ENCODE measurements around the gene GUCY2C.

GRCh38 chr12:14694970-14695369 lies 1.4 kb downstream of the GUCY2C start:
- no peak for TF ChIP-seq CTCF (IDR thresholded peaks at IDR 0.05)
- no peak for TF ChIP-seq POLR2A (IDR thresholded peaks at IDR 0.05)
